Suprapubic skin (tissue), 4 donors: ENCODE data around the gene MRPS26. TPM values are rescaled to one million over a fixed set of nuclear protein-coding genes. Genes with fewer than 3 reads are reported as not detected.
A peak's percentile ranks its signal among the peaks of the same experiment; 100 is the strongest.

Experiments
- DNase-seq, 2 donors: peaks; one replicate each; pipeline ENCODE4 v3.0.0-alpha.2; 2019; ENCODE audit warnings: low spot score in 2 of 2
- H3K27ac ChIP-seq: fragments of 200-600 bp; sonication (generic); one replicate; pipeline ENCODE4 v1.5.1; 2019
- H3K27me3 ChIP-seq: fragments of 200-600 bp; sonication (generic); one replicate; pipeline ENCODE4 v1.5.1; 2019
- H3K36me3 ChIP-seq: fragments of 200-600 bp; sonication (generic); one replicate; pipeline ENCODE4 v1.5.1; 2019
- H3K4me1 ChIP-seq: fragments of 200-600 bp; sonication (generic); one replicate; pipeline ENCODE4 v1.5.1; 2019
- H3K4me3 ChIP-seq: fragments of 200-600 bp; sonication (generic); one replicate; pipeline ENCODE4 v1.5.1; 2019; ENCODE audit warnings: mild to moderate bottlenecking
- H3K9me3 ChIP-seq: fragments of 200-600 bp; sonication (generic); one replicate; pipeline ENCODE4 v1.5.1; 2019
- EP300 ChIP-seq: sonication (generic); formaldehyde crosslinking; IDR thresholded peaks from one replicate; pipeline ENCODE4 v1.6.1; 2017; ENCODE audit warnings: antibody characterized with exemption
- POLR2A ChIP-seq, 2 donors: fragments of 450-650 bp; IDR thresholded peaks; one replicate each; pipeline ENCODE4 v1.6.1; 2017; ENCODE audit warnings: antibody characterized with exemption in 2 of 2, mild to moderate bottlenecking in 2 of 2, moderate library complexity in 2 of 2
- POLR2AphosphoS5 ChIP-seq, 3 donors: sonication (generic); formaldehyde crosslinking; IDR thresholded peaks; one replicate each; pipeline ENCODE4 v1.6.1; 2017; ENCODE audit warnings: antibody characterized with exemption in 3 of 3
- WGBS: methylation state at CpG from one replicate; pipeline ENCODE4 v1.1.5; 2018; 5-methylcytosine and 5-hydroxymethylcytosine counted together
- total RNA-seq, 4 donors: library from RNA; depleted of rRNA; stranded (reverse); fragments of >200 nt; gene quantifications; one replicate each; pipeline ENCODE4 v1.1.0, GENCODE V29; 2016
- TF ChIP-seq, protein P1 (sequence below), 2 donors: fragments of 200-600 bp in 1 of 2; fragments of 450-650 bp in 1 of 2; sonication (generic) in 1 of 2; IDR thresholded peaks; one replicate each; pipeline ENCODE4 v1.5.1; 2016 to 2019; ENCODE audit warnings: antibody characterized with exemption in 2 of 2, mild to moderate bottlenecking in 1 of 2, moderate library complexity in 1 of 2

The MRPS26 gene
- total RNA-seq, 4 donors from 2014 or later, result 38.5 to 59.4 (median 53.7) TPM

DNA sequence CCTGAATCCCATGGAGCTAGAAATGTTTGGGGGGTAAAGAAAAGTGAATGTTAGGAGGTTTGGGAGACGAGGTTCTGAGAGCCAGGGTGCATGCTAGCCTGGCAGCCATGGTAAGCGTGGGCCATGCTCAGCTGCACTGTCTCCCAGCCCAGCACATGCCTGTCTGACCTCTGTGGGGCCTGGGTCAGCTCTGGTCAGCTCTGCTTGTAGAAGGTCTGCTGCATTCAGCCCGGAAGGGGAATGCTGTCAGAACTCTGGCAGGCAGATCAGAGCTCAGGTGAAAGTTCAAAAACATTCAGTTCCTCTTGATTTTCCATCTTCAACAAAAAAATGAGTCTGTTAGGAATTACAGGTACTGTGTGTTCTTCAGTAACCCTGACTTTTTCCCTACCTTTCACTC, 8.2 kb upstream of the MRPS26 start:
- WGBS, result 86% methylated on average over 3 of the region's 3 CpGs
- Histone ChIP-seq H3K27me3 (no peaks in the 10 kb centered on the region), H3K4me1 (peaks cover 5% of the 10 kb centered on the region), H3K36me3 (peaks cover 63% of the 10 kb centered on the region), H3K9me3 (no peaks in the 10 kb centered on the region), H3K4me3 (no peak overlapping the region), H3K27ac (no peak overlapping the region)
- no peak for DNase-seq
- no peak for TF ChIP-seq POLR2A (IDR thresholded peaks at IDR 0.05)
- no peak for TF ChIP-seq EP300
- TF ChIP-seq, protein P1, sequence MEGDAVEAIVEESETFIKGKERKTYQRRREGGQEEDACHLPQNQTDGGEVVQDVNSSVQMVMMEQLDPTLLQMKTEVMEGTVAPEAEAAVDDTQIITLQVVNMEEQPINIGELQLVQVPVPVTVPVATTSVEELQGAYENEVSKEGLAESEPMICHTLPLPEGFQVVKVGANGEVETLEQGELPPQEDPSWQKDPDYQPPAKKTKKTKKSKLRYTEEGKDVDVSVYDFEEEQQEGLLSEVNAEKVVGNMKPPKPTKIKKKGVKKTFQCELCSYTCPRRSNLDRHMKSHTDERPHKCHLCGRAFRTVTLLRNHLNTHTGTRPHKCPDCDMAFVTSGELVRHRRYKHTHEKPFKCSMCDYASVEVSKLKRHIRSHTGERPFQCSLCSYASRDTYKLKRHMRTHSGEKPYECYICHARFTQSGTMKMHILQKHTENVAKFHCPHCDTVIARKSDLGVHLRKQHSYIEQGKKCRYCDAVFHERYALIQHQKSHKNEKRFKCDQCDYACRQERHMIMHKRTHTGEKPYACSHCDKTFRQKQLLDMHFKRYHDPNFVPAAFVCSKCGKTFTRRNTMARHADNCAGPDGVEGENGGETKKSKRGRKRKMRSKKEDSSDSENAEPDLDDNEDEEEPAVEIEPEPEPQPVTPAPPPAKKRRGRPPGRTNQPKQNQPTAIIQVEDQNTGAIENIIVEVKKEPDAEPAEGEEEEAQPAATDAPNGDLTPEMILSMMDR (IDR thresholded peaks at IDR 0.05), result no peak
- no peak for TF ChIP-seq POLR2AphosphoS5 (IDR thresholded peaks at IDR 0.05)

DNA sequence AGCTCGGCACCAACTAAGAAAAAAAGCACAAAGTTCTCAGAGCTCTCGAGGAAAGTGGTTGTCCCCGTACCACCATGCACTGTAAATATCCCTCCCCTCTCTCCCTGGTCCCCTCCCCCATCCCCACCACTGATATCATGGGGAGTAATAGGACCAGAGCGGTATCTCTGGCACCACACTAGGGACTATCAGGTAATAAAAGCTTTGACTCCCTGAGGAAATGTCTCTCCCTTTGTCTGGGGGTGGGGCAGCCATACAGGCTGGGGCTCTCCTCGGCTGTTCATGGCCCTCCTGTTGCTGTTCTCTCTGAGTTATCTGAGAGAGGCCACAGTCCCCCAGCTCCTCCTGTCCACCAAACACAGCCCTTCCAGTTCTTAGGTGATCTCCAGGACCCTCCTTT, 7.4 kb upstream of the MRPS26 start:
- no peak overlapping the region for H3K27ac ChIP-seq

DNA sequence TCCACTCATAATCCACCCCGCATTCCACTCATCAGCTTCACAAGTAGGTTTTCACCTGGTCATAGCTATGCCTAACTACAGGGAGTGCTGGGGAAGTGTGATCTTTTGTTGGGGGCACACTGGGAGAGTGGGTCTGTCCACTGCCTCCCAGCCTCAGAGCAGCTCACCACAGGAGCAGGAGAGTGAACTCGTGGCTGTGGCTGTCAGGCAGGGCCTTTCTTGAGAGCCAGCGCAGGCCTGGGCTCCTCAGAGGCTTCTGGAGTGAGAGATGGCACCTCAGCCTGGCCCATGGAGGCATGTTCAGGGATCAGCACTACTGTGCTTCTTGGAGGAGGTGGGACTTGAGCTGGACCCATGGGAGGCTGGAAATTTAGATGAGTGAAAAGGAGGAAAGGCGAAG, 6.4 kb upstream of the MRPS26 start:
- Histone ChIP-seq H3K27me3 (no peaks in the 10 kb centered on the region), H3K36me3 (peaks cover 59% of the 10 kb centered on the region)
- 89% methylated on average over 4 of the region's 4 CpGs for WGBS

More for the DNA sequence above, 7.4 kb upstream of the MRPS26 start:
- TF ChIP-seq POLR2AphosphoS5 (IDR thresholded peaks at IDR 0.05), result no peak
- TF ChIP-seq POLR2A (IDR thresholded peaks at IDR 0.05), result no peak
- TF ChIP-seq, protein P1 (IDR thresholded peaks at IDR 0.05), result no peak
- TF ChIP-seq EP300, result no peak
- H3K4me3 ChIP-seq, result no peak overlapping the region
- WGBS, result 82% methylated on average over 5 of the region's 5 CpGs
- H3K9me3 ChIP-seq, result no peaks in the 10 kb centered on the region
- peaks cover 5% of the 10 kb centered on the region for H3K4me1 ChIP-seq
- no peaks in the 10 kb centered on the region for H3K27me3 ChIP-seq
- H3K36me3 ChIP-seq, result peaks cover 59% of the 10 kb centered on the region
- DNase-seq, result no peak

DNA sequence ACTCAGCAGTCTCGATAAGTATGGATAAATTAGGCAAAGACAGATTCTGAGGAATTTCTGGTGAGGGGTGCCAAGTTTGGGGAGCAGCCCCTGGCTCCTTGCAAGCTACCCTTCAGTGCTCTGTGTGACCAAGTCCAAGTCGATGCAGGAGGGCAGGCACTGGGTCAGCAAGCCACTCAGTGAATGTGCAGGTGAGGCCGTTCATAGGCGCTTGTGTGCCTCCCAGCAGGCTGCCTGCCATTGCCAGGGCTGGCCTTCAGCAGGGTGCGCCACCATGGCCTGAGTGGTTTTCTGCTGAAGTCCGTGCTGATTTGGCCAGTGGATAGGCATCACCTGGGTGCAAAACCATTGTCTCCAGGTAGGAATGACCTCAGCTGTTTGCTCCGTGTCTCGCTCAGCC, 5.8 kb upstream of the MRPS26 start:
- Histone ChIP-seq H3K4me3 (no peak overlapping the region), H3K4me1 (peaks cover 8% of the 10 kb centered on the region), H3K27me3 (no peaks in the 10 kb centered on the region), H3K9me3 (no peaks in the 10 kb centered on the region), H3K36me3 (peaks cover 57% of the 10 kb centered on the region), H3K27ac (no peak overlapping the region)
- 93% methylated on average over 8 of the region's 8 CpGs for WGBS
- no peak for DNase-seq
- no peak for TF ChIP-seq EP300
- TF ChIP-seq, protein P1 (IDR thresholded peaks at IDR 0.05), result no peak
- TF ChIP-seq POLR2A (IDR thresholded peaks at IDR 0.05), result no peak
- TF ChIP-seq POLR2AphosphoS5 (IDR thresholded peaks at IDR 0.05), result no peak

More for the DNA sequence above, 6.4 kb upstream of the MRPS26 start:
- H3K4me1 ChIP-seq, result peaks cover 5% of the 10 kb centered on the region
- TF ChIP-seq POLR2A (IDR thresholded peaks at IDR 0.05), result no peak
- TF ChIP-seq, protein P1 (IDR thresholded peaks at IDR 0.05), result no peak
- no peak for TF ChIP-seq POLR2AphosphoS5 (IDR thresholded peaks at IDR 0.05)
- TF ChIP-seq EP300, result no peak
- no peaks in the 10 kb centered on the region for H3K9me3 ChIP-seq
- no peak for DNase-seq
- H3K27ac ChIP-seq, result no peak overlapping the region
- no peak overlapping the region for H3K4me3 ChIP-seq

DNA sequence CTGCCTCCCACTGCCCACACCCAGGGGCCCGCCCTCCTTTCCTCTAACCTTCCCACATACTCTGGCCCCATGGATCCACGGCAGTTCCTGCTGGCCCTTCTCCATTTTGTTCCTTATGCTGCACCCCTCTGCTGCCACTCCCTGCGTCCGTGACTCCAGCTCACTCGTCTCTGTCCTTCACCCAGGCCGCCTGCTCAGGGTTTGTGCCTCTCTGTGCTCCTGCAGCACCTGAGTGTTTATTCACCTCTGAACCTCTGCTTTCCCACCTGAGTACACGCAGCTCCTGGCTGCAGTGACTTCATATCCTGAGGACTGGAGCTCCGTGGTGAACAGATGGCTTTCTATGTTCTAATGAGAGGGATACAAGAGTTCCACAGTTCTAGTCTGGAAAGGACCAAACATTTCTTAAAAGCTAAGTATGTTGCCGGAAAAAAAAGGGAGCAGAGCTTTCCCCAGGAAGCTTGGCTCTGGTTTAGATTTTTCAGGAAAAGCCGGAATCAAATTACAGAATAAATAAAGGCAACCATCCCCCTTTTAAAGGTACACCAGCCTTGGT, 3.9 kb upstream of the MRPS26 start:
- DNase-seq, result no peak
- Histone ChIP-seq H3K9me3 (no peaks in the 10 kb centered on the region), H3K36me3 (peaks cover 38% of the 10 kb centered on the region), H3K27me3 (no peaks in the 10 kb centered on the region), H3K4me1 (peaks cover 17% of the 10 kb centered on the region), H3K27ac (peak overlapping the region; percentile 42), H3K4me3 (no peak overlapping the region)
- WGBS, result 36% methylated on average over 10 of the region's 10 CpGs
- TF ChIP-seq POLR2A (IDR thresholded peaks at IDR 0.05) (no peak), POLR2AphosphoS5 (IDR thresholded peaks at IDR 0.05) (no peak)

DNA sequence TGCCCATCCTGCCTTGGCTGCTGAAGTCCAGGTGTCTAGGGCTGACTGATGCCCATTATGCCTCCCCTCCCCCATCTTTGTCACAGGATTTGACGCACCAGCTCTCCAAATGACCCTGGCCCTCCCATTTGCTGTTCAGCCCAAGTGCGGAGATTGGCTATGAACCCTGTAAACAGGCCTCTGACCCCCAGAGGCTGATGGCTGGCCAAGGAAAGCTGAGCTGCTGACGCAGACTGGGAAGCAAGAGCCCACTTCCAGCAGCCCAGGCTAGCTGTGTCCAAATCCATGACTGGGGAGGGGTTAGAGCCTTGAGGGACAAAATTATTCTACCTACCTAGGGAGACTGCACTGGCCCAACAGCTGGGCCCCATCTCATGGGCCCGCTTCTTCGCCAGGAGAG, 3.2 kb upstream of the MRPS26 start:
- peaks cover 24% of the 10 kb centered on the region for H3K4me1 ChIP-seq
- H3K27ac ChIP-seq, result no peak overlapping the region
- H3K9me3 ChIP-seq, result no peaks in the 10 kb centered on the region
- H3K27me3 ChIP-seq, result no peaks in the 10 kb centered on the region
- H3K4me3 ChIP-seq, result no peak overlapping the region
- TF ChIP-seq POLR2A (IDR thresholded peaks at IDR 0.05) (no peak), EP300 (no peak), POLR2AphosphoS5 (IDR thresholded peaks at IDR 0.05) (no peak)
- TF ChIP-seq, protein P1 (IDR thresholded peaks at IDR 0.05), result no peak
- 69% methylated on average over 3 of the region's 5 CpGs for WGBS
- DNase-seq, result no peak
- peaks cover 31% of the 10 kb centered on the region for H3K36me3 ChIP-seq
